Measurements from ENCODE around the gene KDM4B.

- no peak for TF ChIP-seq CTCF (IDR thresholded peaks at IDR 0.05)
- no peak for TF ChIP-seq EP300 (IDR thresholded peaks at IDR 0.05; ENCODE audit: low read depth)
These were observed 59.4 kb downstream of the KDM4B start for GRCh38 chr19:5028229-5028886.

All from transverse colon (tissue), 3 donors.